CD4-positive, alpha-beta T cell treated with Interleukin-17A for 1 hour (primary cell): Measurements from ENCODE around the gene AJM1.
"Not testable (repeated sequence)": the region's sequence is repeated elsewhere in the genome, so short reads cannot be mapped to it uniquely, and the experiment has no call there.

Experiments
- DNase-seq: peaks from one replicate; pipeline ENCODE4 v3.0.0-alpha.2; 2020

Gene AJM1

GRCh38 chr9:136832581-136832980 is 9.7 kb upstream of the AJM1 start:
- no peak for DNase-seq

GRCh38 chr9:136833381-136834048 is 8.8 kb upstream of the AJM1 start:
- not testable (repeated sequence) for DNase-seq

GRCh38 chr9:136835162-136835931 is 6.9 kb upstream of the AJM1 start:
- DNase-seq, result no peak

- DNase-seq, result no peak
These were observed 6.1 kb upstream of the AJM1 start for GRCh38 chr9:136835932-136836904.

- DNase-seq, result no peak
These were observed 5.0 kb upstream of the AJM1 start for GRCh38 chr9:136837146-136837855.

GRCh38 chr9:136837856-136838277 is 4.4 kb upstream of the AJM1 start:
- DNase-seq, result not testable (repeated sequence)

- DNase-seq, result no peak
These were observed 3.7 kb upstream of the AJM1 start for GRCh38 chr9:136838314-136839228.

- no peak for DNase-seq
These were observed 2.8 kb upstream of the AJM1 start for GRCh38 chr9:136839229-136840139.

- no peak for DNase-seq
These were observed 2.0 kb upstream of the AJM1 start for GRCh38 chr9:136840140-136840876.

- DNase-seq, result no peak
These were observed 1.2 kb upstream of the AJM1 start for GRCh38 chr9:136840877-136841645.

GRCh38 chr9:136841646-136842379 is 465 bp upstream of the AJM1 start:
- DNase-seq, result not testable (repeated sequence)

GRCh38 chr9:136843159-136843800 is 1.0 kb downstream of the AJM1 start:
- not testable (repeated sequence) for DNase-seq

- DNase-seq, result peak; percentile 69
These were observed 1.8 kb downstream of the AJM1 start for GRCh38 chr9:136843801-136844740.

GRCh38 chr9:136844761-136845464 is 2.6 kb downstream of the AJM1 start:
- peak; percentile 19 for DNase-seq

GRCh38 chr9:136845465-136846260 is 3.4 kb downstream of the AJM1 start:
- DNase-seq, result no peak
